Measurements from ENCODE around the gene NUCB1.
A peak's percentile ranks its signal among the peaks of the same experiment; 100 is the strongest.
"Not testable (repeated sequence)": the region's sequence is repeated elsewhere in the genome, so short reads cannot be mapped to it uniquely, and the experiment has no call there.

The NUCB1 gene

GRCh38 chr19:48899781-48900476 is at the start of gene NUCB1:
TSS of gene NUCB1 (plus strand) at chr19:48900312. CDS start at chr19:48900797, 485 bp downstream.
- peak; percentile 100 for DNase-seq

DNA sequence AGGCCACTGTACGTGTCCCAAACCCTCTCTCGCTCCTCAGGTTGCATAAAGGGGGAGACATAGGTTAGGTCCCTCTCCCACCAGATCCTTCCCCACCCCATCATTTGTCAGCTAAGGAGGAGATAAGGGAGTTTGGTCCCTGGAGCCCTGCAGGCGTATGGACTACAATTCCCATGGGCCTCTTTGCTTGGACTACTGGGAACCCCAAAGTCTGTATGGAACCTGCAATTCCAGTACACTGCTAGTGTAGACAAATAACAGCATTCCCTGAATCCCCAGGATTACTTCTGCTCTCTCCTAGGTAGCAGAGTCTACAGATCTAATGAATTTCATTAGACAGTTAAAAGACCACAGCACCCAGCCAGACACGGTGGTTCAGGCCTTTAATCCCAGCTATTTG is 47.8 kb upstream of the NUCB1 start:
- no peak for DNase-seq

DNA sequence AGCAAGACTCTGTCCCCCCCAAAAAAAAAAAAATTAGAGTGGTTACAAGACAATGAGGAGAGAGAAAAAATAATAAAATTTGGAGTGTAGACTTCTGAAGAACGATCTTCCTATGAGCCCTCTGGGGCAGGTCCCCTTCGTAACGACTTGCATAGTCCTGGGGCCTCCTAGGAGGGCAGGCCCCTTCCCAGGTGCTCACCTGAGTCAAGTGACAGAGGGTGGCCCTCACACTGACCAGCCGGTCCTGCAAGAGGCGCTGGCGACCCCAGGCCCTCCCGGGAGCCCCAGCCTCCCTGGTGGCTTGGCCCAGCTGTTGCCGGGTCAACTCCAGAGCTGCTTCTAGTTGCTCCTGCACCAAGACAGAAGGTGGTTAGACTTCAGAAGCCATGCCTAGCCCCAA is 46.6 kb upstream of the NUCB1 start:
- no peak for DNase-seq

DNA sequence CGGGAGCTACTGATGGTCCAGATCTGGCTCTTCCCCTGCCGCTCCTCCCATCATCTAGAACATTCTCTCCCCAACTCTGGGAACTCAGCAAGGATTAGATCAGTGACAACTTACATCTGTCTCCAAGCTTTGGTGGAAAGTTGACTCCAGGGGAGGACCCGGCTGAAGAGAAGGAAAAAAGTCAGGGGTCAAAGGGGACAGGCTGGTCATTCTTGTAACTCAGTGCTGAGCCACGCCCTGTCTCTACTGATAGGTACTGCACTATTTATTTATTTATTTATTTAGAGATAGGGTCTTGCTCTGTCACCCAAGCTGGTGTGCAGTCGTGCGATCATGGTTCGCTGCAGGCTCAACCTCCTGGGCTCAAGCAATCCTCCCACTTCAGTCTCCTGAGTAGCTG is 46.0 kb upstream of the NUCB1 start:
- DNase-seq = no peak

- DNase-seq = no peak
These were observed 43.2 kb upstream of the NUCB1 start for GRCh38 chr19:48856921-48857320.

GRCh38 chr19:48858984-48859710 is 41.0 kb upstream of the NUCB1 start:
- peak; percentile 89 for DNase-seq

DNA sequence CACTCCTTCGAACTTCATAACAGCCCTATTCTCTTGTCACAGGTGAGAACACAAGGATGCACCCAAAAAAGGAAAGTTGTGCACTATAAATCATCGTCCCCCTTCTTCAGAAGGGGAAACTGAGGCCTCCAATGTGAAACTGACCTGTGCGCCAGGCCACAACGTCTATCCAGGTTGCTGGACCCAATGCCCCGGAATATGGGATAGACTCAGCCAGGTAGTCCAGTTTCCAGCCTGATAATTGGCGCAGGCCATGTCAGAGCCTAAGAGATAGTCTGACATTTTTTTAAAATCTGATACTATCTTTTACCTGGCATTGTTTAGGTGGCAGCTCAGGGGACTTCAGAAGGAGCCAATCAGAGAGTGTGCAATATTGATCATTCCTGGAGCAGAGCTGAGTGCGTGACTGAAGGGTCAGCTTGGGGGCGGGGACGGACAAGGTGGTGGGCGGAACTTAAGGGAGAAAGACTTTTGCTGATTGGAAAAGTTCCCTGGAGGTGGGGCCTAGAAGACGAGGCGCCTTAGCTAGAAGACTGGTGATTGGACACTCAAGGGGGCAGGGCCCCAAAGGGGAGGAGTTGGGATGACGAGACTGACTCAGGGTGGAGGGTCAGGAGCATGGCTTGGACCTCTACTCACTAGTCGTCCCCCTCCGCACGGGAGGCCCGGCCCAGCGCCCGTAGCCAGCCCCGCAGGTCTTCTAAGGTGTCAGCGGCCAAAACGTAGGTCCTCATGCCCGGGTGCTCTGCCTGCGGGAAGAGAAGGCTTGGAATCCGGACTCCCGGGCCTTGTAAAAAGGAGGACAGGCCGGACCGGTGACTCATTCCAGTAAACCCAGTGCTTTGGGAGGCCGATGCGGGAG is 40.2 kb upstream of the NUCB1 start:
- DNase-seq = peak; percentile 80

- DNase-seq = no peak
These were observed 38.8 kb upstream of the NUCB1 start for GRCh38 chr19:48861313-48861712.

DNA sequence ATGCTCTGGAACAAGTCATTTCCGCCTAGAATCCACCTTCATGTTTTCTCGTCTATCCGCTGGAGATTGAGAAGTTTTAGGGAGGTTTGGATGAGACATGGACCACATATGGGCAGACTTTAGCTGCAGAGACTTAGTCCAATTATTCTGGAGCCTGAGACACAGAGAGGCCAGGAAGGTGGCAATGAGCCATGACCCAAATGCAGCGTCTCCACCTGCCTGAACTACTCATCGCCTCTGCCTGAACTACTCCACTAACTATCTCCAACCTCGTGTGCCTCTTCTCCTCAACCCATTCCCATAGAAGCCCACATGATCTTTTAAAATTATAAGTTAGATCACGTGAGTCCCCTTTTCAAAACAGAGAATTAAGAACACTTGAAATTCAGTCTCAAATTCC is 37.3 kb upstream of the NUCB1 start:
- no peak for DNase-seq

DNA sequence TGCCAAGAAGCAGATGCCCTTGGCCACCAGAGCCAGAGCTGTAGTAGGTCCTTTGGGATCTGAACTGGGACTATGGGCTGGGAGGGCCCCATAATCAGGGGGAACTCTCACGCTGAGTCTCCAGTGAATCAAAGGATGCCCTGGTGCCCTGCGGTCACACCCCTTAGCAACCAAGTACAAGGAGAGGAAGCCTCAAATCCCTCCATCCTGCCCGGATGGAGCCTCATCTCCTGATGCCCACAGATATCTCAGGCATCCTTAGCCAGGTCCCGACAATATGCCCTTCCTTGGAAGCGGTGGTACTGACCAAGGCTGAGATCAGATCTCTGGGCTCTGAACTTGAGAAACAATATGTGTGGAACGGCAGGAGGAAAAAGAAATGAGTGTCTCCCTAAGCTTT is 33.4 kb upstream of the NUCB1 start:
- no peak for DNase-seq

DNA sequence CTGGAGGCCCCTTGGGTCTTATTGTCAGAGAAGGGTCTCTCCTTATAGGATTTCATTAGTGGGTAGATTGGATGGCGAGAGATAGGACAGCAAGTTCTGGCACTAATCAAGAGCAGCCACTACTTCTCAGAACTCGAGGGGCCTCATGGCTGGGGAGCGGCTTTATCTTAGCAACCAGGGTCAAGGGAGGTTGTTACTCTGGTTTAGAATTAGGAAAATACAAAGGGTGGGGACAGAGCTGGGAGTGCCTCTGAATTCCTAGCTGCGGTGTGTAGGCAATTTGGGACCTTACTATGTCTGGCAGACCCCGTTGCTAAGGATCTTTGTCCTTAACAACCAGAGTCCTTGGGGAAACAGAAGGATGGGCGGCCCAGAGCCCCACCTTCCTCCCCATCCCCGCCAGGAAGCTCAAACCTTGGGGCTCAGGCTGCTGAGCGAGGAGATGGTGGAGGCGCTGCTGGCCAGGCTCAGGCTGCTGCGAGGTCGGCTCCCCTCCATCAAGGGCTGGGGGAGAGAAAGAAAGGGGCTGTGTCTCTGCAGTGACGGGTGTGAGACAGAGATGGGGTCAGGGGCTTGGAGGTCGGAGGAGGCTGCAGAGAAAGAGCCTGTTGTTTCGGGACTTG is 32.9 kb upstream of the NUCB1 start:
- peak; percentile 74 for DNase-seq

GRCh38 chr19:48867746-48868113 is 32.4 kb upstream of the NUCB1 start:
- DNase-seq = no peak

- no peak for DNase-seq
These were observed 31.8 kb upstream of the NUCB1 start, which contains the start of gene PLEKHA4 for GRCh38 chr19:48868114-48868886. TSS of gene PLEKHA4 (minus strand) at chr19:48868617. CDS start at chr19:48867620, 997 bp downstream.

DNA sequence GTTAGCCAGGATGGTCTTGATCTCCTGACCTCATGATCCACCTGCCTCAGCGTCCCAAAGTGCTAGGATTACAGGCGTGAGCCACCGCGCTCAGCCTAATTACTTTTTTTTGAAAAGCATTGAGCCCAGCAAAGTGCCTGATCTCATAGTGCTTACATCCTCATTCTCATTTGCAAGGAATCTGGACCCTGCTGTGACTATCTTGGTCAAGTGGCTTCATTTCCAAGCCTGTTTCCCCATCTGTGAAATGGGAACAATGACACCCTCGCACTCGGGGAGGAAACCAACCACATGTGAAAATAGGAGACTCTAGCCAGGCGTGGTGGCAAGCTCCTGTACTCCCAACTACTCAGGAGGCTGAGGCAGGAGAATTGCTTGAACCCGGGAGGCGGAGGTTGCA is 30.1 kb upstream of the NUCB1 start:
- no peak for DNase-seq

DNA sequence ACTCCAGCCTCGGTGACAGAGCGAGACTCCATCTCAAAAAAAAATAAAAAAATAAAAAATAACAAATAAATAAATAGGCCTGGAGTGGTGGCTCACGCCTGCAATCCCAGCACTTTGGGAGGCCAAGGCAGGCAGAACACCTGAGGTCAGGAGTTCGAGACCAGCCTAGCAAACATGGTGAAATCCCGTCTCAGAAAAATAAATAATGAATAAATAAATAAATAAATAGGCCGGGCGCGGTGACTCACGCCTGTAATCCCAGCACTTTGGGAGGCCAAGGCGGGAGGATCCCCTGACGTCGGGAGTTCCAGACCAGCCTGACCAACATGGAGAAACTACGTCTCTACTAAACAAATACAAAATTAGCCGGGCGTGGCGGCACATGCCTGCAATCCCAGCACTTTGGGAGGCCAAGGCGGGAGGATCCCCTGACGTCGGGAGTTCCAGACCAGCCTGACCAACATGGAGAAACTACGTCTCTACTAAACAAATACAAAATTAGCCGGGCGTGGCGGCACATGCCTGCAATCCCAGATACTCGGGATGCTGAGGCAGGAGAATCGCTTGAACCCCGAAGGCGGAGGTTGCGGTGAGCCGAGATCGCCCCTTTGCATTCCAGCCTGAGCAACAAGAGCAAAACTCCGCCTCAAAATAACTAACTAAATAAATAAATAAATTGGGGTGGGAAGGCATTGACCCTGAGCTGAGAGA is 28.5 kb upstream of the NUCB1 start:
- not testable (repeated sequence) for DNase-seq

GRCh38 chr19:48872182-48872883 is 27.8 kb upstream of the NUCB1 start, which contains the start of gene PPP1R15A:
TSS of gene PPP1R15A (plus strand) at chr19:48872421. CDS start at chr19:48873234, 813 bp downstream.
- peak; percentile 98 for DNase-seq

DNA sequence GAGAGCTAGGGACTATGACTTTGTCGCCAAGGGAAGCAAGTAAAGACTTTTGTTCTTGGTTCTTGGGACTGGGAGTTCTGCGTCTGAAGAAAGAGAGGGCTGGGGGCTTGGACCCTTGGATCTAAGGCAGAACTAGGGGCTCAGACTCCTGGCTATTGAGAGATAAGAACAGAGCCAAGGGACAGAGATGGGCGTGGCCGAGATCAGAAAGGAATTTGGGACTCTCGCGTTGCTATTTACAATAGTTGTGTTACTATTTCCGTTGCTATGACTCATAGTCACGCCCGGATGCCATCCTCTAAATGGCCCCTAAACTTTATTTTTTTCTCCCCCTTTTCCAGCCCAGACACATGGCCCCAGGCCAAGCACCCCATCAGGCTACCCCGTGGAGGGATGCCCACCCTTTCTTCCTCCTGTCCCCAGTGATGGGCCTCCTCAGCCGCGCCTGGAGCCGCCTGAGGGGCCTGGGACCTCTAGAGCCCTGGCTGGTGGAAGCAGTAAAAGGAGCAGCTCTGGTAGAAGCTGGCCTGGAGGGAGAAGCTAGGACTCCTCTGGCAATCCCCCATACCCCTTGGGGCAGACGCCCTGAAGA is 27.1 kb upstream of the NUCB1 start:
- peak; percentile 97 for DNase-seq

DNA sequence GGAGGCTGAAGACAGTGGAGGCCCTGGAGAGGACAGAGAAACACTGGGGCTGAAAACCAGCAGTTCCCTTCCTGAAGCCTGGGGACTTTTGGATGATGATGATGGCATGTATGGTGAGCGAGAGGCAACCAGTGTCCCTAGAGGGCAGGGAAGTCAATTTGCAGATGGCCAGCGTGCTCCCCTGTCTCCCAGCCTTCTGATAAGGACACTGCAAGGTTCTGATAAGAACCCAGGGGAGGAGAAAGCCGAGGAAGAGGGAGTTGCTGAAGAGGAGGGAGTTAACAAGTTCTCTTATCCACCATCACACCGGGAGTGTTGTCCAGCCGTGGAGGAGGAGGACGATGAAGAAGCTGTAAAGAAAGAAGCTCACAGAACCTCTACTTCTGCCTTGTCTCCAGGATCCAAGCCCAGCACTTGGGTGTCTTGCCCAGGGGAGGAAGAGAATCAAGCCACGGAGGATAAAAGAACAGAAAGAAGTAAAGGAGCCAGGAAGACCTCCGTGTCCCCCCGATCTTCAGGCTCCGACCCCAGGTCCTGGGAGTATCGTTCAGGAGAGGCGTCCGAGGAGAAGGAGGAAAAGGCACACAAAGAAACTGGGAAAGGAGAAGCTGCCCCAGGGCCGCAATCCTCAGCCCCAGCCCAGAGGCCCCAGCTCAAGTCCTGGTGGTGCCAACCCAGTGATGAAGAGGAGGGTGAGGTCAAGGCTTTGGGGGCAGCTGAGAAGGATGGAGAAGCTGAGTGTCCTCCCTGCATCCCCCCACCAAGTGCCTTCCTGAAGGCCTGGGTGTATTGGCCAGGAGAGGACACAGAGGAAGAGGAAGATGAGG is 26.4 kb upstream of the NUCB1 start:
- DNase-seq = peak; percentile 96

Data from hematopoietic multipotent progenitor cell treated with erythropoietin and hydrocortisone succinate and interleukin-3 and kit ligand, for 4 days (in vitro differentiated cells).